Body of pancreas (tissue), 4 donors: ENCODE measurements around the gene FAM222B. TPM values are rescaled to one million over a fixed set of nuclear protein-coding genes. Genes with fewer than 3 reads are reported as not detected.

Source experiments
- ATAC-seq: fragments of 150-250 bp; one replicate; pipeline ENCODE4 v1.9.1; 2016
- DNase-seq, 4 donors: peaks; one replicate each; pipeline ENCODE4 v3.0.0-alpha.2; 2019
- H3K27ac ChIP-seq, 4 donors: fragments of 200-600 bp; sonication (generic); 1 replicate in 3 of 4; 2 replicates in 1 of 4; pipeline versions ENCODE4 v1.5.1 to v1.6.1; 2016 to 2019; ENCODE audit warnings: mild to moderate bottlenecking in 1 of 4, mixed read lengths in 1 of 4, moderate library complexity in 1 of 4
- H3K27me3 ChIP-seq, 2 donors: fragments of 200-600 bp; sonication (generic); one replicate each; pipeline ENCODE4 v1.6.0; 2016; ENCODE audit warnings: mild to moderate bottlenecking in 1 of 2
- H3K36me3 ChIP-seq, 2 donors: fragments of 200-600 bp; sonication (generic); replicated peaks in 1 of 2; 2 replicates each; pipeline ENCODE4 v1.5.1; 2016; ENCODE audit warnings: low read depth in 2 of 2; ENCODE audit not compliant: insufficient read depth in 1 of 2
- H3K4me1 ChIP-seq: fragments of 200-600 bp; sonication (generic); one replicate; pipeline ENCODE4 v1.6.0; 2016
- H3K4me3 ChIP-seq, 2 donors: fragments of 200-600 bp; sonication (generic); 1 replicate in 1 of 2; 2 replicates in 1 of 2; pipeline ENCODE4 v1.5.1; 2016 to 2019
- H3K9me3 ChIP-seq, 3 donors: fragments of 200-600 bp; sonication (generic); 1 replicate in 2 of 3; 2 replicates in 1 of 3; pipeline ENCODE4 v1.5.1; 2016
- POLR2A ChIP-seq, 3 donors: fragments of 450-650 bp; IDR thresholded peaks; one replicate each; pipeline ENCODE4 v1.6.1; 2016; ENCODE audit warnings: antibody characterized with exemption in 3 of 3, mild to moderate bottlenecking in 2 of 3
- WGBS, 2 donors: methylation state at CpG; one replicate each; pipeline ENCODE4 v1.1.5; 2017; 5-methylcytosine and 5-hydroxymethylcytosine counted together
- intact Hi-C: fragments of 100-400 bp; cut with DNase I; formaldehyde crosslinking; loops from one replicate; pipeline ENCODE4 v1.15.1; 2023
- total RNA-seq, 2 donors: library from RNA; depleted of rRNA; stranded (reverse); fragments of >200 nt; gene quantifications; one replicate each; pipeline ENCODE4 v1.1.0, GENCODE V29; 2016
- TF ChIP-seq, protein P1 (sequence below), 7 experiments: fragments of 450-650 bp in 4 of 7; fragments of 200-600 bp in 3 of 7; sonication (generic) in 3 of 7; IDR thresholded peaks; one replicate each; pipeline ENCODE4 v1.5.1; 2016 to 2019; ENCODE audit warnings: antibody characterized with exemption in 7 of 7

FAM222B gene
- total RNA-seq, 2 donors from 2014 or later, result 9.9 to 15.3 TPM

DNA sequence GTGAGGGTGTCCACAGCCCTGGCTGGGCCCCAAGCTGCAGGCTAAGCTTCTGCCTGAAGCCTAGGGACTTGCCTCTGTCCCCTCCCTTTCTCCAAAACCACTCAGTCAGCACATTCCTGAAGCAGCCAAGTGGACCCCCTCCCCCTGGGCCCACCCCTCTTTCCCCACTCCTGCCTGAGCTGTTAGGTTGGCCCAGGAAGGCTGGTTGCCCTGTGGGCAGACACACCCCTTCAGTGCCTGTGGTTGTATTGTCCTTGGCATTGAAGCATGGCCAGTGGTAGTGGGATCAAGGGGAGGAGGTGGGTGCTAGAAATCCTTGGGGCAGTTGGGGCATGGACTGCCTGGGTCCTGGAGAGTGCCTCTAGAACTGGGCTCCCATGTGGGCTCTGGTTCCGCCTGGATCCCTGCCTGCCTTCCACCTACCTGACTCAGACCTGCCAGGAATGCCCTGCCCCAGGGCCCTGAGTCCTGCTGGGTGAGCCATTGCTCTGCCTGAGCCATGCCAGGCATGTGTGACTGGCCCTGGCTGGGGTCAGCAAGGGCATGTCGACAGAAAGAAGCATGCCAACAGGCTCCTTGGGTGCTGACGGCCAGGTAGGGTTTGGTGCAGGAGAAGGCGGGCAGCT lies 96.7 kb downstream of the FAM222B start:
- WGBS, 2 donors, result 24% methylated on average over 4 of the region's 4 CpGs; no CpG with 5 or more reads in 1 of the 2 donors
- DNase-seq, result peak; percentile 63 to 86 (median 68)
- TF ChIP-seq, protein P1, sequence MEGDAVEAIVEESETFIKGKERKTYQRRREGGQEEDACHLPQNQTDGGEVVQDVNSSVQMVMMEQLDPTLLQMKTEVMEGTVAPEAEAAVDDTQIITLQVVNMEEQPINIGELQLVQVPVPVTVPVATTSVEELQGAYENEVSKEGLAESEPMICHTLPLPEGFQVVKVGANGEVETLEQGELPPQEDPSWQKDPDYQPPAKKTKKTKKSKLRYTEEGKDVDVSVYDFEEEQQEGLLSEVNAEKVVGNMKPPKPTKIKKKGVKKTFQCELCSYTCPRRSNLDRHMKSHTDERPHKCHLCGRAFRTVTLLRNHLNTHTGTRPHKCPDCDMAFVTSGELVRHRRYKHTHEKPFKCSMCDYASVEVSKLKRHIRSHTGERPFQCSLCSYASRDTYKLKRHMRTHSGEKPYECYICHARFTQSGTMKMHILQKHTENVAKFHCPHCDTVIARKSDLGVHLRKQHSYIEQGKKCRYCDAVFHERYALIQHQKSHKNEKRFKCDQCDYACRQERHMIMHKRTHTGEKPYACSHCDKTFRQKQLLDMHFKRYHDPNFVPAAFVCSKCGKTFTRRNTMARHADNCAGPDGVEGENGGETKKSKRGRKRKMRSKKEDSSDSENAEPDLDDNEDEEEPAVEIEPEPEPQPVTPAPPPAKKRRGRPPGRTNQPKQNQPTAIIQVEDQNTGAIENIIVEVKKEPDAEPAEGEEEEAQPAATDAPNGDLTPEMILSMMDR (IDR thresholded peaks at IDR 0.05), result no peak
- TF ChIP-seq POLR2A (IDR thresholded peaks at IDR 0.05), result no peak
- intact Hi-C loops, result no loop called here
- Histone ChIP-seq H3K27me3 (no peaks in the 10 kb centered on the region), H3K9me3 (no peaks in the 10 kb centered on the region), H3K36me3 (peaks cover 0 to 7% of the 10 kb centered on the region in 2 donors), H3K4me1 (peaks cover 70% of the 10 kb centered on the region), H3K4me3 (peak overlapping the region; percentile 67 to 91), H3K27ac (peak overlapping the region; percentile 93 to 98 (median 94))
- ATAC-seq, result peak; percentile 16

DNA sequence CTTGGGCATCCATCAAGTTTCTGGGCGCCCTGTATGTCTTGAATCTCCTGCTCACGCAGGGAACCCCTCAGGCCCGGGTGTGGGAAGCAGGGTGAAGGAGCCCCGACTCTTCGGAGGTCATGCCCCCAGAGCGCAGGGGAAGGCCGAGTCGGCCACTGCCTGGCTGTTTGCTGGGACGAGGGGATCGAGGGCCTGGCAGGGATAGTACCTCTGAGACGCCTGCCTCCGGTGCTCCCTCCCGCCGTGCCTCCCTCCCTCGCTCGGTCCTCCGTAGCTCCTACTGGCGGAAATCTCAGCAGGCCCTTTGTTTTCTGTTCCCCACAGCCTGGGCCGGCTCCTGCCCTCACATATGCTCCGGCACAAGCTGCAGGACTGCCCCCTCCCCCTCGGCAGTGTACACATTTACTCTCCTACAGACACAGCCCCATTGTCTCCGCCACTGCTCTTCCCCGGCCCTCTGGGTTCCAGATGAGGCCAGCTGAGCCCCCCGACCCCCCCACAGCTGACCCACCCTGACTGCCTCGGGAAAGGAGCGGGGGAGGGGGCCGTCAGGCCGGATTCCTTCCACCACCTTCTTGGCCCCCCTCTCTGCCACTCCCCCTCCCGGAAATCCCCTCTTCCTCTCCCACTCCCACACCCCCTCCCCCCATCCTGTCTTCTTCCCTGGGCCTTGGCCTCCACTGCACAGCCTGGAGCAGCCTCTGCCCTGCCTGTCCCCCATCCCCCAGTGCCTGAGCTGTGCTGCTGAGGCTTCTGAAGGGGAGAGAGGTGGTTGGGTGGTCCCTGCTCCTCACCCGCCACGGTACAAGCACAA lies 97.4 kb downstream of the FAM222B start:
- intact Hi-C loops, result no loop called here
- Histone ChIP-seq H3K9me3 (no peaks in the 10 kb centered on the region), H3K4me3 (peak overlapping the region; percentile 67 to 91), H3K27ac (peak overlapping the region; percentile 93 to 98 (median 94)), H3K36me3 (peaks cover 0 to 7% of the 10 kb centered on the region in 2 donors), H3K4me1 (peaks cover 63% of the 10 kb centered on the region), H3K27me3 (no peaks in the 10 kb centered on the region)
- DNase-seq (peak; percentile 64 to 76 (median 75)), ATAC-seq (no peak)
- TF ChIP-seq, protein P1 (IDR thresholded peaks at IDR 0.05), result peak in 1 of 7 experiments; percentile 7
- TF ChIP-seq POLR2A (IDR thresholded peaks at IDR 0.05), result peak; percentile 31 to 66 (median 58)
- 0 to 3% methylated on average over 3 to 30 of the region's 31 CpGs for WGBS, 2 donors

DNA sequence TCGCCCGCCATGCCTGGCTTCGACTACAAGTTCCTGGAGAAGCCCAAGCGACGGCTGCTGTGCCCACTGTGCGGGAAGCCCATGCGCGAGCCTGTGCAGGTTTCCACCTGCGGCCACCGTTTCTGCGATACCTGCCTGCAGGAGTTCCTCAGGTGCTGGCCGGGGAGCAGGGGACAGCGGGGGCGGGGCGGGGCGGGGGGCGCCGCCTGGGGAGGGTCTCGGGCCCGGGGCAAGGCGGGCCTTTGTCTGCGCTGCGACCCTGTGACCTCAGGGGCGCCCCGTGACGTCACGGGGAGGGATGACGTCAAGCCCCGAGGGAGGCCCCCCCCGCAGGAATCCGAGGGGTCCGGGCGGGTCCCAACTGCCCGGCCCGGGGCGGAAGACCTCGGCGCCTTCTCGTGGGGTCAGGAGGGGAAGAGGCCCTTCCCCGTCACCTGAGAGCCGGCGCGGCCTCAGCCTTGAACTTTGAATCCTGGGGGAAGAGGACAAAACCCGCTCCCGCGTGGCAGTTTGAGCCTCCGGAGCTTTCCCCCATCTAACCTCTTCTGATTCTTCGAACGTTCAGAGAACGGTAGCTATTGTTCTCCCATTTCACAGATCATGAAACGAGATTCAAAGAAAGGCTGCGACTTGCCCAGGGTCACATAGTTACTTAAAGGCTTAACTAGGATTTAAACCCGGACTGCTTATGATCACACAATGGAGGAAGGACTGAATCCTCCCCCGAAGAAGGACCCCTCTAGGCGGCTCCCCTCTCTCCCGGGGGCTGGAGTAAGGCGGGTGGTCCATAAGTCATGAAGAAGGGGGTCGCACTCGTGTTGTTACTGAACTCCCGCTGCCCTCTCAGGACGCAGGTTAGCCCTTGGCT lies 98.3 kb downstream of the FAM222B start:
- no peaks in the 10 kb centered on the region for H3K9me3 ChIP-seq
- peak overlapping the region; percentile 93 to 98 (median 94) for H3K27ac ChIP-seq
- peaks cover 0 to 7% of the 10 kb centered on the region in 2 donors for H3K36me3 ChIP-seq
- intact Hi-C loops, result no loop called here
- H3K4me1 ChIP-seq, result peaks cover 55% of the 10 kb centered on the region
- peak; percentile 39 to 69 (median 64) for DNase-seq
- peak; percentile 8 for ATAC-seq
- peak overlapping the region; percentile 67 to 91 for H3K4me3 ChIP-seq
- no peaks in the 10 kb centered on the region for H3K27me3 ChIP-seq
- WGBS, 2 donors, result 1 to 2% methylated on average over 15 to 49 of the region's 61 CpGs
- TF ChIP-seq POLR2A (IDR thresholded peaks at IDR 0.05), result peak in 2 of 3 donors; percentile 64 to 72
- TF ChIP-seq, protein P1 (IDR thresholded peaks at IDR 0.05), result peak in 2 of 7 experiments; percentile 1 to 3

DNA sequence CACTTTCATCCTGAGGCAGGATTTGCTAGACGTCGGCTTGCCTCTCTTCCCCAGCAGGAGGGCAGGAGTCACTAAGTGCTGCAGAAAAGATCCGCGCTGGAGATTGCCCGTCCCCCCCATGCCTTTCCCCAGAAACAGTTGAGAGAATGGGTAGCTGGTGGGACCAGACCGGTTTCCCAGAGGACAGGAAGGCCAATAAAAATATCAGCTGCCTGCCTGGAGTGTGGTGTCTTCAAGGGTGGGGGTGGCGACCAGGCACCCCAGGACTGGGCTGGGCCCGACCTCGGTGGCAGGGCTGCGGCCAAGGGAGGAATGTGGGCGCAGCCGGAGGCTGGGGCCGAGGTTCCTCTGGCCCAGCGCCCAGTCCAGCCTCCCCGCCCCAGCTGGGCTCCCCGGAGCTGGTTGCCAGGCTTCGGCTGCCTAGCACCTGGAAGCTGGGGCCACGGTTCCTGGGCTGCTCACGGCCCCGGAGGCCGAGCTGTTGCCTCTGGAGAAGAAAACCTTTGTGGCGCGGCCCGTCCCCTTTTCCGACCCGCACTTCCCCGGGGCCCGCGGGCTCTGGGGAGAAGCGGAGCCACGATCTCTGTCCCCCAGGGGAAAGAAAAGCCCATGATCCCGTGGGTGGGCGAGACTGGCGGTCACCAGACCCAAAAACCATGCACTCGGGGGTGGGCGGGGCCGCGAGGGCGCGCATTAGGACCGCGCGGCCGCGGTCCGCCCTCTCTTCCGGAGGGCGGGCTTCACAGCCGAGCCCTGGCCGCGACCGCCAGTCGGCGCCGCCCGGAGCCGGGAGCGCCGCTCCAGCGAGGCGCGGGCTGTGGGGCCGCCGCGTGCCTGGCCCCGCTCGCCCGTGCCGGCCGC lies 99.1 kb downstream of the FAM222B start, which contains the start of gene TRAF4:
TSS of gene TRAF4 (plus strand) at position 769 of the 861 bp plus-strand sequence. CDS start 102 bp downstream, outside the sequence.
- Histone ChIP-seq H3K9me3 (no peaks in the 10 kb centered on the region), H3K4me3 (peak within 1 kb of the TSS; percentile 67 to 91), H3K27me3 (no peaks in the 10 kb centered on the region), H3K4me1 (peaks cover 46% of the 10 kb centered on the region), H3K36me3 (peaks cover 0 to 5% of the 10 kb centered on the region in 2 donors), H3K27ac (peak within 1 kb of the TSS; percentile 93 to 98 (median 94))
- ATAC-seq (peak; percentile 78), DNase-seq (peak; percentile 77 to 86 (median 81))
- TF ChIP-seq, protein P1 (IDR thresholded peaks at IDR 0.05), result peak in 4 of 7 experiments; percentile 8 to 75 (median 44)
- TF ChIP-seq POLR2A (IDR thresholded peaks at IDR 0.05), result peak; percentile 22 to 81 (median 27)
- WGBS, 2 donors, result 1% methylated on average over 65 of the region's 70 CpGs; no CpG with 5 or more reads in 1 of the 2 donors
- intact Hi-C loops, result no loop called here
